Heart left ventricle (tissue), 16 donors: ENCODE measurements around the gene LONP2. TPM values are rescaled to one million over a fixed set of nuclear protein-coding genes. Genes with fewer than 3 reads are reported as not detected.

Experiments used
- ATAC-seq, 4 donors: fragments of 200-7000 bp; cut with Tn5 transposase; one replicate each; pipeline ENCODE4 v1.9.1; 2020 to 2022; ENCODE audit warnings: moderate library complexity in 4 of 4, mild to moderate bottlenecking in 3 of 4, moderate number of reproducible peaks in 1 of 4
- DNase-seq, 5 donors: peaks; one replicate each; pipeline ENCODE4 v3.0.0-alpha.2; 2020
- H3K27ac ChIP-seq, 12 donors: fragments of 200-600 bp; sonication (generic) in 4 of 12; one replicate each; pipeline versions ENCODE4 v1.5.0 to v1.8.0; 2016 to 2022; ENCODE audit warnings: mild to moderate bottlenecking in 2 of 12
- H3K27me3 ChIP-seq, 9 donors: fragments of 200-600 bp; sonication (generic) in 2 of 9; one replicate each; pipeline versions ENCODE4 v1.5.1 to v1.8.0; 2016 to 2022; ENCODE audit warnings: mild to moderate bottlenecking in 3 of 9
- H3K36me3 ChIP-seq, 9 donors: fragments of 200-600 bp; sonication (generic) in 2 of 9; one replicate each; pipeline versions ENCODE4 v1.5.0 to v1.8.0; 2018 to 2022; ENCODE audit warnings: mild to moderate bottlenecking in 2 of 9
- H3K4me1 ChIP-seq, 12 donors: fragments of 200-600 bp; sonication (generic) in 4 of 12; one replicate each; pipeline versions ENCODE4 v1.5.0 to v1.8.0; 2016 to 2022; ENCODE audit warnings: mild to moderate bottlenecking in 3 of 12
- H3K4me3 ChIP-seq, 12 donors: fragments of 200-600 bp; sonication (generic) in 4 of 12; one replicate each; pipeline versions ENCODE4 v1.5.0 to v1.8.0; 2017 to 2022; ENCODE audit warnings: mild to moderate bottlenecking in 9 of 12, moderate library complexity in 4 of 12
- H3K9me3 ChIP-seq, 12 donors: fragments of 200-600 bp; sonication (generic) in 4 of 12; one replicate each; pipeline versions ENCODE4 v1.5.0 to v1.8.0; 2016 to 2022; ENCODE audit warnings: mild to moderate bottlenecking in 1 of 12
- CTCF ChIP-seq, 12 donors: fragments of 200-600 bp; sonication (generic) in 4 of 12; IDR thresholded peaks; one replicate each; pipeline versions ENCODE4 v1.5.0 to v1.8.0; 2018 to 2022; ENCODE audit warnings: antibody characterized with exemption in 12 of 12, mild to moderate bottlenecking in 5 of 12
- POLR2A ChIP-seq, 2 donors: fragments of 450-650 bp; IDR thresholded peaks; one replicate each; pipeline ENCODE4 v1.6.1; 2017; ENCODE audit warnings: antibody characterized with exemption in 2 of 2, mild to moderate bottlenecking in 2 of 2, moderate library complexity in 2 of 2
- WGBS, 4 donors: extraction: QIAGEN DNeasy Blood & Tissue Kit in 2 of 4; methylation state at CpG; one replicate each; pipeline versions ENCODE4 v1.1.5 to v1.1.7; 2013 to 2018; 5-methylcytosine and 5-hydroxymethylcytosine counted together
- intact Hi-C, 10 donors: fragments of 100-400 bp; cut with DNase I; formaldehyde crosslinking; loops; one replicate each; pipeline versions ENCODE4 v1.11.1 to v1.14.2; 2022
- polyA plus RNA-seq, 2 donors: library from polyadenylated mRNA; stranded (reverse); fragments of 200-250 nt; gene quantifications; one replicate each; pipeline ENCODE4 v1.2.3, GENCODE V29; 2013
- total RNA-seq, 9 donors: library from RNA; depleted of rRNA in 2 of 9; stranded (reverse); fragments of >200 nt in 2 of 9; fragmentation: NEBNext Ultra II Directional in 3 of 9; extraction: Animal tissue kit (Norgen Biotek cat#: 25700) in 3 of 9; gene quantifications; one replicate each; pipeline versions ENCODE4 v1.1.0 to v1.2.4, GENCODE V29; 2016 to 2023
- donor health status: ischemic (EF 13 %, LVEDD 7.1; RV severe dilation, severe dysfunction).
- donor health status: healthy with polysubstance abuse.
- donor health status: DM: no; HTN: yes; CAD: no.
- donor health status: DM: no; HTN: no; CAD: no.
- donor health status: ischemic (EF 25% LVEDD 6.9; RV normal size, moderate dysfunction).
- donor health status: ischemic (EF 25% LVEDD 5.7; RV mildly dilated, moderate dysfunction).
- donor health status: healthy.
- donor health status: DM: yes; HTN: yes; CAD: no.
- donor health status: ischemic (EF 35%, LVEDD 5.7; RV mildly dilated, moderate dysfunction).
- donor health status: nonischemic (EF 11% LVEDD 7.7; RV severe dilation, severe dysfunction).
- donor health status: DM: yes; HTN: yes; CAD: no.
- donor health status: PGD.
- donor health status: ischemic (EF 29% LVEDD 5.4; RV normal size, mild dysfunction).
- donor health status: nonischemic (EF 23%, LVEDD 6.1; RV moderate dilation, normal function).

LONP2 gene
- total and polyA plus RNA-seq, 11 donors: 24.8 to 87.4 (median 69.2) TPM

GRCh38 chr16:48365025-48365600 lies 121.0 kb downstream of the LONP2 start:
- Histone ChIP-seq H3K9me3 (no peaks in the 10 kb centered on the region), H3K36me3 (peaks cover 0 to 19% (median 11%) of the 10 kb centered on the region in 9 donors), H3K27me3 (no peaks in the 10 kb centered on the region), H3K4me3 (peak overlapping the region; percentile 38 to 70 (median 61)), H3K27ac (peak overlapping the region; percentile 43 to 90 (median 75)), H3K4me1 (peaks cover 3 to 61% (median 39%) of the 10 kb centered on the region in 12 donors)
- TF ChIP-seq POLR2A (IDR thresholded peaks at IDR 0.05) (no peak), CTCF (IDR thresholded peaks at IDR 0.05) (no peak)
- intact Hi-C loops: loop anchor here in 3 of 10 donors (2.0 to 5.0 kb wide), 3 partner anchors 20 to 177 kb away; partner anchors contain the start of gene SIAH1 (in 1 of the 3)
- 34 to 53% (median 49%) methylated on average over 15 of the region's 15 CpGs for WGBS, 4 donors
- no peak for DNase-seq
- ATAC-seq: peak in 2 of 4 donors; percentile 1 to 10

GRCh38 chr16:48365601-48366164 lies 121.6 kb downstream of the LONP2 start:
- peaks cover 0 to 17% (median 11%) of the 10 kb centered on the region in 9 donors for H3K36me3 ChIP-seq
- ATAC-seq: peak; percentile 98 to 100 (median 100)
- peak overlapping the region; percentile 38 to 70 (median 61) for H3K4me3 ChIP-seq
- H3K4me1 ChIP-seq: peaks cover 3 to 64% (median 41%) of the 10 kb centered on the region in 12 donors
- DNase-seq: peak; percentile 90 to 95 (median 93)
- no peaks in the 10 kb centered on the region for H3K27me3 ChIP-seq
- TF ChIP-seq POLR2A (IDR thresholded peaks at IDR 0.05) (peak; percentile 69 to 97), CTCF (IDR thresholded peaks at IDR 0.05) (peak in 4 of 12 donors; percentile 15 to 36 (median 23))
- WGBS, 4 donors: 2 to 9% (median 4%) methylated on average over 12 to 33 of the region's 33 CpGs
- intact Hi-C loops: loop anchor here in 4 of 10 donors (1.0 to 5.0 kb wide), 5 partner anchors 17 to 177 kb away; partner anchors contain the start of gene SIAH1 (in 1 of the 4)
- peak overlapping the region; percentile 43 to 90 (median 75) for H3K27ac ChIP-seq
- no peaks in the 10 kb centered on the region for H3K9me3 ChIP-seq

GRCh38 chr16:48366165-48367093 lies 122.3 kb downstream of the LONP2 start:
- peak overlapping the region; percentile 43 to 90 (median 75) for H3K27ac ChIP-seq
- H3K4me3 ChIP-seq: peak overlapping the region; percentile 38 to 70 (median 61)
- intact Hi-C loops: loop anchor here in 4 of 10 donors (1.0 to 5.0 kb wide), 4 partner anchors 16 to 176 kb away; no protein-coding TSS in a partner anchor
- ATAC-seq (peak in 3 of 4 donors; percentile 1 to 51 (median 19)), DNase-seq (no peak)
- WGBS, 4 donors: 17 to 18% (median 17%) methylated on average over 21 of the region's 21 CpGs
- H3K4me1 ChIP-seq: peaks cover 3 to 68% (median 47%) of the 10 kb centered on the region in 12 donors
- H3K27me3 ChIP-seq: no peaks in the 10 kb centered on the region
- H3K36me3 ChIP-seq: peaks cover 0 to 14% (median 7%) of the 10 kb centered on the region in 9 donors
- H3K9me3 ChIP-seq: no peaks in the 10 kb centered on the region
- TF ChIP-seq CTCF (IDR thresholded peaks at IDR 0.05): no peak
- TF ChIP-seq POLR2A (IDR thresholded peaks at IDR 0.05): no peak
